ENCODE results near the gene TLCD5. TPM values are rescaled to one million over a fixed set of nuclear protein-coding genes. Genes with fewer than 3 reads are reported as not detected.

Gene TLCD5
- total RNA-seq, 1 experiment from 2014 or later, result 7.1 TPM

DNA sequence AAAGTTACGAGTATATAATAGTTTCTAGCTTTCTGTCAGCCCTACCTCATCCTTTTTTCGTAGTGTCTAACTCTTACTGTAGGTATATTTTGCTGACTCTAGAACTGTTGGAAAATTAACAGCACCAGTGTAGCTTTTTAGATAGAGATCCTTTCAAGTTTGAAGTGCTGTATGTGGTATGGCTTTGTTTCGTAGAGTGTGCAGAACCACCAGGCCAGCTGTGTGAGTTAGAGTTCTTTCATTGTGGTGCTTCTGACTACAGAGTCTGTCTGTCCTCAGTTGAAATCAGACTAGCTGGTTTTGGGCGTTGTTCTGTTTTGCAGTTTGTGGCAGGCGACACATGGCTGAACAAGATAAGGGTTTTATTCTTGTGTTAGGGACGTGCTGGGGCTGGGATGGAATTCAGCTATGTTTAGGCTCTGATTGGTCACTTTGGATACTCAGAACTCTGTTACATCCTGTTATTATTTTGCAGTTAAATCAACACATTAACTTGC is 14.3 kb downstream of the TLCD5 start:
- peak overlapping the region; percentile 47 for H3K4me2 ChIP-seq (ENCODE audit: insufficient read depth, insufficient read length, low read length)
- H4K91ac ChIP-seq (ENCODE audit: insufficient read length, low read depth, low read length), result no peak overlapping the region
- TF ChIP-seq, protein P1, sequence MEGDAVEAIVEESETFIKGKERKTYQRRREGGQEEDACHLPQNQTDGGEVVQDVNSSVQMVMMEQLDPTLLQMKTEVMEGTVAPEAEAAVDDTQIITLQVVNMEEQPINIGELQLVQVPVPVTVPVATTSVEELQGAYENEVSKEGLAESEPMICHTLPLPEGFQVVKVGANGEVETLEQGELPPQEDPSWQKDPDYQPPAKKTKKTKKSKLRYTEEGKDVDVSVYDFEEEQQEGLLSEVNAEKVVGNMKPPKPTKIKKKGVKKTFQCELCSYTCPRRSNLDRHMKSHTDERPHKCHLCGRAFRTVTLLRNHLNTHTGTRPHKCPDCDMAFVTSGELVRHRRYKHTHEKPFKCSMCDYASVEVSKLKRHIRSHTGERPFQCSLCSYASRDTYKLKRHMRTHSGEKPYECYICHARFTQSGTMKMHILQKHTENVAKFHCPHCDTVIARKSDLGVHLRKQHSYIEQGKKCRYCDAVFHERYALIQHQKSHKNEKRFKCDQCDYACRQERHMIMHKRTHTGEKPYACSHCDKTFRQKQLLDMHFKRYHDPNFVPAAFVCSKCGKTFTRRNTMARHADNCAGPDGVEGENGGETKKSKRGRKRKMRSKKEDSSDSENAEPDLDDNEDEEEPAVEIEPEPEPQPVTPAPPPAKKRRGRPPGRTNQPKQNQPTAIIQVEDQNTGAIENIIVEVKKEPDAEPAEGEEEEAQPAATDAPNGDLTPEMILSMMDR (conservative IDR thresholded peaks at IDR 0.05), result no peak
- H3K79me2 ChIP-seq (ENCODE audit: insufficient read depth, low read length), result peaks cover 10% of the 10 kb centered on the region
- H4K8ac ChIP-seq (replicated peaks; ENCODE audit: insufficient read length, low read depth, low read length), result no peak overlapping the region
- H3K18ac ChIP-seq (ENCODE audit: insufficient read length, low read depth, low read length), result no peak overlapping the region
- no peak overlapping the region for H2BK120ac ChIP-seq (ENCODE audit: low read depth, low read length, poor library complexity, severe bottlenecking)
- peaks cover 3% of the 10 kb centered on the region for H3K79me1 ChIP-seq (ENCODE audit: insufficient read depth, low read depth, low read length, poor library complexity, severe bottlenecking)
- H2BK5ac ChIP-seq (ENCODE audit: insufficient read length, low read length), result no peak overlapping the region
- no peak overlapping the region for H2BK20ac ChIP-seq (ENCODE audit: low read depth, low read length, poor library complexity, severe bottlenecking)
- H3K23me2 ChIP-seq (ENCODE audit: insufficient read length, low read depth, low read length, poor library complexity, severe bottlenecking), result peaks cover 17% of the 10 kb centered on the region
- Mint-ChIP-seq H3K27me3 (ENCODE audit: low read depth) (no peaks in the 10 kb centered on the region), H3K36me3 (ENCODE audit: insufficient read depth in 1 of 3, low read depth in 3 of 3) (no peaks in the 10 kb centered on the region), H3K4me3 (peak overlapping the region; percentile 6 to 36), H3K4me1 (peaks cover 37 to 45% of the 10 kb centered on the region in 2 experiments), H3K27ac (no peak overlapping the region; a peak in 1 of 7 replicates), H3K9me3 (no peaks in the 10 kb centered on the region)
- H3T11ph ChIP-seq (ENCODE audit: low read length), result no peak overlapping the region
- no peak overlapping the region for H3K9ac ChIP-seq (ENCODE audit: extremely low read depth, insufficient read length, low read length)
- no peaks in the 10 kb centered on the region for H3K9me3 ChIP-seq (ENCODE audit: control insufficient read depth, low read depth, low read length)
- H3K23ac ChIP-seq (ENCODE audit: insufficient read length, low read depth, low read length), result no peak overlapping the region
- no peak overlapping the region for H4K5ac ChIP-seq (ENCODE audit: insufficient read length, low read depth, low read length)
- H3K4me1 ChIP-seq (ENCODE audit: insufficient read depth, low read length), result peaks cover 6% of the 10 kb centered on the region; the same call in 1 of the 2 replicates
- no peak overlapping the region for H3K4ac ChIP-seq (ENCODE audit: low read depth, low read length)
- no CpG with 5 or more reads among the region's 6 CpGs for WGBS (ENCODE audit: extremely low coverage, insufficient read length, low lambda C conversion rate)
- H4K20me1 ChIP-seq (ENCODE audit: control insufficient read depth, insufficient read depth, insufficient read length), result no peaks in the 10 kb centered on the region
- H3K27me3 ChIP-seq (ENCODE audit: insufficient read depth, low read length), result no peaks in the 10 kb centered on the region
- H2AFZ ChIP-seq (ENCODE audit: low read length), result no peak overlapping the region
- no peak overlapping the region for H2AK5ac ChIP-seq (ENCODE audit: insufficient read length, low read length)
- H3K14ac ChIP-seq (ENCODE audit: insufficient read depth, low read length), result no peak overlapping the region
- no peak overlapping the region for H2BK12ac ChIP-seq (ENCODE audit: insufficient read length, low read depth, low read length)
- no peak overlapping the region for H2BK15ac ChIP-seq (ENCODE audit: low read depth, low read length)
- no peak overlapping the region for H3K27ac ChIP-seq (ENCODE audit: insufficient read length, low read depth, low read length)
- no peak overlapping the region for H3K56ac ChIP-seq (ENCODE audit: insufficient read length, low read depth, low read length)
- DNase-seq, result no peak
